ENCODE data around the gene SLC38A7. TPM values are rescaled to one million over a fixed set of nuclear protein-coding genes. Genes with fewer than 3 reads are reported as not detected.

Gene SLC38A7, protein sequence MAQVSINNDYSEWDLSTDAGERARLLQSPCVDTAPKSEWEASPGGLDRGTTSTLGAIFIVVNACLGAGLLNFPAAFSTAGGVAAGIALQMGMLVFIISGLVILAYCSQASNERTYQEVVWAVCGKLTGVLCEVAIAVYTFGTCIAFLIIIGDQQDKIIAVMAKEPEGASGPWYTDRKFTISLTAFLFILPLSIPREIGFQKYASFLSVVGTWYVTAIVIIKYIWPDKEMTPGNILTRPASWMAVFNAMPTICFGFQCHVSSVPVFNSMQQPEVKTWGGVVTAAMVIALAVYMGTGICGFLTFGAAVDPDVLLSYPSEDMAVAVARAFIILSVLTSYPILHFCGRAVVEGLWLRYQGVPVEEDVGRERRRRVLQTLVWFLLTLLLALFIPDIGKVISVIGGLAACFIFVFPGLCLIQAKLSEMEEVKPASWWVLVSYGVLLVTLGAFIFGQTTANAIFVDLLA
- total RNA-seq (2021), result 25.0 and 26.6 TPM in 2 replicates
- long read RNA-seq, full-length matches to known transcripts, result 84 of 156 reads
- long read RNA-seq, partial matches to known transcripts, result 10 of 156 reads
- long read RNA-seq, other reads (novel, unspliced or antisense), result 62 of 156 reads

DNA sequence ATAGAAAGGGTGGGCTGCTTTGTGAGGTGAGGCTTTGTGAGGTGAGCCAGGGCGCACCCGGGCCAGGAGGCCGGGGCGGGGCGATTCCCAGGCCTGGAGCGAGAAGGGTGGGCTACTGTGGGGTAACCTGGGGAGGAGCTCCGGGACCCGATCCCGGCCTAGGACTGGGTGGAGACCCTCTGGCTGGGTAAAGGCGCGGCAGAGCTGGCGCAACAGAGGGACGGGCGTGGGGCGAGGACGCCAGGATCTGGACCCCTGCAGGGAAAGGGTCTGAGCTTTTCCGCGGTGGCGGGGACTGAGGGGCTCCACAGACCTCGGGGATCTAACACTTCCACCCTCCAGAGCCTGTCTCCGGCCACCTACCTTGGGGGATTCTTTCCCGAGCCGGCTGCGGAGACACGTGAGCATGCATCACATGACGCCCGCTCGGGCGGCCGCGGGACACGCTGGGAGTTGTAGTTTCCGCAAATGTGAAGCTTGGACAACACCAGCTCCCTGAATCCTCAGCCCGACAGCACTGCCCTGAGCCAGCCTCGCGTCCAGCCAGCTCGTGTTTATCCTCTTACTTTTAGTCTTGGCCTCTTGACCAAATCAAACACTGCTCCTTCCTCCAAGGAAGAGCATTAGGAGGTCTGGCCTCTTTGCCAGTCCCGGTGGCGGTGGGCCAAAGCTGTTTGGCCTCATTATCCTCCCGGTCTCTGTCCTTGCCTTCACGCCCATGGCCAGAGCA lies at the start of gene SLC38A7:
TSS of gene SLC38A7 (minus strand) at position 417 of the 730 bp plus-strand sequence. CDS start 4,644 bp downstream, outside the sequence.
- Histone ChIP-seq H3K9me3 (ENCODE audit: control insufficient read depth, low read depth, low read length) (no peaks in the 10 kb centered on the region), H3K27ac (ENCODE audit: insufficient read length, low read depth, low read length) (no peak within 1 kb of the TSS), H3T11ph (ENCODE audit: low read length) (no peak within 1 kb of the TSS), H4K5ac (ENCODE audit: insufficient read length, low read depth, low read length) (no peak within 1 kb of the TSS), H3K23ac (ENCODE audit: insufficient read length, low read depth, low read length) (no peak within 1 kb of the TSS), H3K4me2 (ENCODE audit: insufficient read depth, insufficient read length, low read length) (peak within 1 kb of the TSS; percentile 92), H4K20me1 (ENCODE audit: control insufficient read depth, insufficient read depth, insufficient read length) (no peaks in the 10 kb centered on the region), H3K79me1 (ENCODE audit: insufficient read depth, low read depth, low read length, poor library complexity, severe bottlenecking) (no peaks in the 10 kb centered on the region), H2BK120ac (ENCODE audit: low read depth, low read length, poor library complexity, severe bottlenecking) (no peak within 1 kb of the TSS), H4K91ac (ENCODE audit: insufficient read length, low read depth, low read length) (no peak within 1 kb of the TSS), H3K14ac (ENCODE audit: insufficient read depth, low read length) (peak within 1 kb of the TSS; percentile 66; the same call in 1 of the 2 replicates), H2BK15ac (ENCODE audit: low read depth, low read length) (no peak within 1 kb of the TSS), H2AK5ac (ENCODE audit: insufficient read length, low read length) (no peak within 1 kb of the TSS), H3K9ac (ENCODE audit: extremely low read depth, insufficient read length, low read length) (peak within 1 kb of the TSS; percentile 70), H3K4me1 (ENCODE audit: insufficient read depth, low read length) (no peaks in the 10 kb centered on the region; the same call in 1 of the 2 replicates), H2BK5ac (ENCODE audit: insufficient read length, low read length) (no peak within 1 kb of the TSS), H2BK12ac (ENCODE audit: insufficient read length, low read depth, low read length) (no peak within 1 kb of the TSS), H2BK20ac (ENCODE audit: low read depth, low read length, poor library complexity, severe bottlenecking) (no peak within 1 kb of the TSS), H4K8ac (replicated peaks; ENCODE audit: insufficient read length, low read depth, low read length) (no peak within 1 kb of the TSS), H3K79me2 (ENCODE audit: insufficient read depth, low read length) (no peaks in the 10 kb centered on the region), H3K23me2 (ENCODE audit: insufficient read length, low read depth, low read length, poor library complexity, severe bottlenecking) (peaks cover 6% of the 10 kb centered on the region), H3K4ac (ENCODE audit: low read depth, low read length) (no peak within 1 kb of the TSS), H3K56ac (ENCODE audit: insufficient read length, low read depth, low read length) (no peak within 1 kb of the TSS), H2AFZ (ENCODE audit: low read length) (peak within 1 kb of the TSS; percentile 24), H3K27me3 (ENCODE audit: insufficient read depth, low read length) (no peaks in the 10 kb centered on the region), H3K18ac (ENCODE audit: insufficient read length, low read depth, low read length) (peak within 1 kb of the TSS; percentile 36)
- Mint-ChIP-seq H3K4me1 (peaks cover 11 to 13% of the 10 kb centered on the region in 2 experiments), H3K27ac (peak within 1 kb of the TSS in 2 of 3 experiments; percentile 92 to 95; a peak in 4 of 7 replicates), H3K9me3 (no peaks in the 10 kb centered on the region), H3K4me3 (peak within 1 kb of the TSS; percentile 93 to 95), H3K27me3 (ENCODE audit: low read depth) (peaks cover 4% of the 10 kb centered on the region), H3K36me3 (ENCODE audit: insufficient read depth in 1 of 3, low read depth in 3 of 3) (peaks cover 4 to 14% (median 5%) of the 10 kb centered on the region in 3 experiments; a peak in 5 of 7 replicates)
- peak; percentile 91 for DNase-seq
- TF ChIP-seq, protein P1, sequence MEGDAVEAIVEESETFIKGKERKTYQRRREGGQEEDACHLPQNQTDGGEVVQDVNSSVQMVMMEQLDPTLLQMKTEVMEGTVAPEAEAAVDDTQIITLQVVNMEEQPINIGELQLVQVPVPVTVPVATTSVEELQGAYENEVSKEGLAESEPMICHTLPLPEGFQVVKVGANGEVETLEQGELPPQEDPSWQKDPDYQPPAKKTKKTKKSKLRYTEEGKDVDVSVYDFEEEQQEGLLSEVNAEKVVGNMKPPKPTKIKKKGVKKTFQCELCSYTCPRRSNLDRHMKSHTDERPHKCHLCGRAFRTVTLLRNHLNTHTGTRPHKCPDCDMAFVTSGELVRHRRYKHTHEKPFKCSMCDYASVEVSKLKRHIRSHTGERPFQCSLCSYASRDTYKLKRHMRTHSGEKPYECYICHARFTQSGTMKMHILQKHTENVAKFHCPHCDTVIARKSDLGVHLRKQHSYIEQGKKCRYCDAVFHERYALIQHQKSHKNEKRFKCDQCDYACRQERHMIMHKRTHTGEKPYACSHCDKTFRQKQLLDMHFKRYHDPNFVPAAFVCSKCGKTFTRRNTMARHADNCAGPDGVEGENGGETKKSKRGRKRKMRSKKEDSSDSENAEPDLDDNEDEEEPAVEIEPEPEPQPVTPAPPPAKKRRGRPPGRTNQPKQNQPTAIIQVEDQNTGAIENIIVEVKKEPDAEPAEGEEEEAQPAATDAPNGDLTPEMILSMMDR (conservative IDR thresholded peaks at IDR 0.05), result no peak
- no CpG with 5 or more reads among the region's 41 CpGs for WGBS (ENCODE audit: extremely low coverage, insufficient read length, low lambda C conversion rate)
